GM19463 (cell line): ENCODE data around the gene RCN2.
"Not testable (repeated sequence)": the region's sequence is repeated elsewhere in the genome, so short reads cannot be mapped to it uniquely, and the experiment has no call there.

Experiments
- ATAC-seq: cut with Tn5 transposase; IDR thresholded peaks from one replicate; pipeline ENCODE4 v1.9.1; 2021; ENCODE audit warnings: mild to moderate bottlenecking, moderate library complexity; ENCODE audit not compliant: unreplicated experiment

Gene RCN2

GRCh38 chr15:76932135-76932966 is 802 bp downstream of the RCN2 start:
- no peak for ATAC-seq

GRCh38 chr15:76935620-76936019 is 4.1 kb downstream of the RCN2 start:
- ATAC-seq: no peak

- ATAC-seq: no peak
These were observed 5.1 kb downstream of the RCN2 start for GRCh38 chr15:76936671-76937070.

- no peak for ATAC-seq
These were observed 7.2 kb downstream of the RCN2 start for GRCh38 chr15:76938752-76939151.

- ATAC-seq: no peak
These were observed 8.2 kb downstream of the RCN2 start for GRCh38 chr15:76939715-76940114.

- no peak for ATAC-seq
These were observed 10.1 kb downstream of the RCN2 start for GRCh38 chr15:76941636-76942035.

- ATAC-seq: no peak
These were observed 10.8 kb downstream of the RCN2 start for GRCh38 chr15:76942331-76942730.

- no peak for ATAC-seq
These were observed 14.0 kb downstream of the RCN2 start for GRCh38 chr15:76945494-76946093.

- ATAC-seq: no peak
These were observed 15.9 kb downstream of the RCN2 start for GRCh38 chr15:76947454-76947853.

GRCh38 chr15:76951220-76951619 is 19.7 kb downstream of the RCN2 start:
- no peak for ATAC-seq

- no peak for ATAC-seq
These were observed 22.4 kb downstream of the RCN2 start for GRCh38 chr15:76953913-76954312.

GRCh38 chr15:76954744-76955143 is 23.2 kb downstream of the RCN2 start:
- no peak for ATAC-seq

- no peak for ATAC-seq
These were observed 29.9 kb downstream of the RCN2 start for GRCh38 chr15:76961268-76962011.

- no peak for ATAC-seq
These were observed 30.9 kb downstream of the RCN2 start for GRCh38 chr15:76962337-76963013.

GRCh38 chr15:76963596-76963995 is 32.0 kb downstream of the RCN2 start:
- ATAC-seq: no peak

GRCh38 chr15:76964157-76964556 is 32.6 kb downstream of the RCN2 start:
- no peak for ATAC-seq

GRCh38 chr15:76966051-76966450 is 34.5 kb downstream of the RCN2 start:
- ATAC-seq: not testable (repeated sequence)

- no peak for ATAC-seq
These were observed 35.5 kb downstream of the RCN2 start for GRCh38 chr15:76967067-76967466.

- no peak for ATAC-seq
These were observed 36.8 kb downstream of the RCN2 start for GRCh38 chr15:76968306-76968705.

- ATAC-seq: no peak
These were observed 41.1 kb downstream of the RCN2 start for GRCh38 chr15:76972389-76973361.
